Fibroblast of mammary gland (primary cell): ENCODE measurements around the gene CIBAR2.

Experiments used
- DNase-seq: peaks from one replicate; pipeline ENCODE4 v3.0.0-alpha.2; 2010; ENCODE audit warnings: low read depth
- H3K4me3 ChIP-seq: 2 replicates; pipeline ENCODE4 v1.5.1; 2011; ENCODE audit warnings: low read depth, mild to moderate bottlenecking, low read length, moderate library complexity; ENCODE audit not compliant: control insufficient read depth
- CTCF ChIP-seq: conservative IDR thresholded peaks from 2 replicates; pipeline ENCODE4 v1.5.1; 2011; ENCODE audit warnings: low read depth, low read length, inconsistent platforms; ENCODE audit not compliant: control insufficient read depth, insufficient read depth

CIBAR2 gene

GRCh38 chr16:85128079-85128837 lies 16.0 kb upstream of the CIBAR2 start:
- no peak for DNase-seq
- TF ChIP-seq CTCF = no peak
- no peak overlapping the region for H3K4me3 ChIP-seq

- no peak for DNase-seq
- TF ChIP-seq CTCF = no peak
- H3K4me3 ChIP-seq = no peak overlapping the region
These were observed 15.1 kb upstream of the CIBAR2 start for GRCh38 chr16:85127379-85127723.

- H3K4me3 ChIP-seq = no peak overlapping the region
- peak; percentile 82 for DNase-seq
- TF ChIP-seq CTCF = no peak
These were observed 14.6 kb upstream of the CIBAR2 start for GRCh38 chr16:85126705-85127378.

- no peak overlapping the region for H3K4me3 ChIP-seq
- no peak for TF ChIP-seq CTCF
- DNase-seq = no peak
These were observed 14.1 kb upstream of the CIBAR2 start for GRCh38 chr16:85126394-85126704.

GRCh38 chr16:85125570-85126393 lies 13.5 kb upstream of the CIBAR2 start:
- no peak for DNase-seq
- no peak overlapping the region for H3K4me3 ChIP-seq
- TF ChIP-seq CTCF = no peak

GRCh38 chr16:85124636-85125346 lies 12.5 kb upstream of the CIBAR2 start:
- no peak overlapping the region for H3K4me3 ChIP-seq
- peak; percentile 25 for DNase-seq
- TF ChIP-seq CTCF = no peak
